Dedifferentiated amniotic fluid mesenchymal stem cell (primary cell): ENCODE measurements around the gene RYR3.
"Not testable (repeated sequence)": the region's sequence is repeated elsewhere in the genome, so short reads cannot be mapped to it uniquely, and the experiment has no call there.

ENCODE experiments used
- DNase-seq: peaks from one replicate; pipeline ENCODE4 v3.0.0-alpha.2; 2016; ENCODE audit errors: extremely low spot score

The RYR3 gene

DNA sequence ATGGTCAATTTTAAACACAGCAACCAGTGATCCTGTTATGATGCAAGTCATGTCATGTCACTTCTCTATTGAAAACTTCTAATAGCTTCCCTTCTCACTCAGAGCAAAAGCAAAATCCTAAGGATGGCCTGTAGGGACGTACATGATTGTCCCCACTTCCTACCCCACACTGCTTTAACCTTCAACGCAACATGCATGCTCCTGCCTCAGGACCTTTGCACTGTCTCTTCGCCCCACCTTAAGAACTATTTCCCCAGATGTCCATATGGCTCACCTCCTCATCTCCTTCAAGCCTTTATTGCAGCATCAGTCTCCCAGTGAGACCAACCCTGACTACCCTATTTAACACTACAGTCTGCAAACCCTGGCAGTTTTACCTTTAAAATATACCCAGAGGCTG, 443.5 kb downstream of the RYR3 start:
- no peak for DNase-seq

DNA sequence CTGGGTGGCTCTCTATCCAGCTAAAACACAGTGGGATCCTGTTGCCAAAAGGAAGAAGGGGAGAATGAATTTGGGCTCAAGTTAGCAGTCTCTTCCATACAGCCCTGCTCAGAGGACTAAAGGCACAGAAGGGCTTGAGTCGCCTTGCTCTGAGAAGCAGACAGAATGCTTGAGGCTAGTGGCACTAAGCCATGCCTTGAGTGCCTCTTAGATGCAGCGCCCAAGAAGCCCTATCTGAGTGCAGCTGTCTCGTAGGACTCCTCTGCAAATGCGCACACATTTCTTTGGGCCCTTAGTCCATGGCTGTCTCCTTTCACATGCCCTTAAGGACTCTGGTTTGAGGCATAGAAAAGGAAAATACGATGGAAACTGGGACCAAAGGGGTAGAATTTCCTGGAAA, 446.2 kb downstream of the RYR3 start:
- no peak for DNase-seq

DNA sequence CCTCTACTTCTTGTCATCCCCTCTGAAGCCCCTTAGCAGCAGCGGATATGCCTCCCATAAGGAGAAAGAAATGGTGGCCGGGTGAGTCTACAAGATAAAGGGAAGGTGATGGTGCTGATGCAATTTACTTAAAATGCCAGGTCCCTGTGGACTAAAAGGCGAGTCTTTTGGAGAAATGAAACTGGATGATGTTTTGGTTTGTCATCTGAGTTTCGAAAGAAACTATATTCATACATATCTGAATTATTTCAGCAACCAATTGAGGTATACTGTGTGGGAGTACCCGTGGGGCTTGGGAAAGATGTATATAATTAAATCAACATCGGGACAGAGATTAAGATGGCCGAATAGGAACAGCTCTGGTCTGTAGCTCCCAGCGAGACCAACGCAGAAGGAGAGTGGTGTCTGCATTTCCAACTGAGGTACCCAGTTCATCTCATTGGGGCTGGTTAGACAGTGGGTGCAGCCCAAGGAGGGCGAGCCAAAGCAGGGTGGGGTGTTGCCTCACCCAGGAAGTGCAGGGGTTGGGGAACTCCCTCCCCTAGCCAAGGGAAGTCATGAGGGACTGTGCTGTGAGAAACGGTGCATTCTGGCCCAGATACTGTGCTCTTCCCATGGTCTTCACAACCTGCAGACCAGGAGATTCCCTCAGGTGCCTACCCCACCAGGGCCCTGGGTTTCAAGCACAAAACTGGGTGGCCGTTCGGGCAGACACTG, 446.9 kb downstream of the RYR3 start:
- no peak for DNase-seq

DNA sequence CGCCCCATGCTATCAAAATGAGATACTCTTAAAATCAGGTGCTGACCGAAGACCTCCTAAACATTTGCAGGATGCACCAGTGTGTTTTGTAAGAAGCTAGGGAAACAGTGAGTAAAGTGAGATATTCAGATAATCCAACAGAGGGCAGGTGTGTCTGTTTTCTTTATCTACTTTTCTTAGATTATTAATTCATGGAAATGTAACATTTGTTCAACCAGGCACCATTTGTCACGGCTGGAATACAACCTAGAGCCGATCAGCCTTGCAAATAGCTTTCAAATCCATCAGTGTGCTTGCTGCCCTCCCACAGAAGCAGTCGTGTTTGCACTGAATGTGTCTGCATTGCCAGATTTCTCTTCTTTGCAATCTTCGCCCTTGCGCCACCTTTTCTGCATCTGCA, 455.6 kb downstream of the RYR3 start:
- DNase-seq: no peak

DNA sequence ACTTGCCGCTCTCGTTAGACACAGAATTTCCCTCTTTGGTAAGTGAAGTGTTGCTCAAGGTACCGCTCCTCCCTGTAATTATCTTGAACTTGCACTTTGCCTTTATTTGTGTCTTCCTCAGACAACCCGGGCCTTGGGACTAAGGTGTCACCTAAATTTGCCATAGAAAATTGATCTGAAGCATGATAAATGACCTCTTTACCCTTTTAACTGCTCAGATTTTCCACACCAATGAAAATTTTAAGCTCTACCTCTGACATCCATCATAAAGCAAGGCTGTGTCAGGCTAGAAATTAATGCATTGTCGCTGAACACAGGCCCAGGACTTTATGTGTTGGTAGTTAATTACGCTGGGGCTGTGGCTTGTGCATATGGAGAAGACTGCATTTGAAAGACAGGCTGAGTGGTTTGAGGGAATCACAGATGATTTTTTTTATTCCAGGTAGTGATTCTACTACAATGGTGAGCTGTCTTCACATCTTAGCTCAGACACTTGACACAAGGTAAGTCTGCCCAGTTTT, 458.0 kb downstream of the RYR3 start:
- DNase-seq: no peak

DNA sequence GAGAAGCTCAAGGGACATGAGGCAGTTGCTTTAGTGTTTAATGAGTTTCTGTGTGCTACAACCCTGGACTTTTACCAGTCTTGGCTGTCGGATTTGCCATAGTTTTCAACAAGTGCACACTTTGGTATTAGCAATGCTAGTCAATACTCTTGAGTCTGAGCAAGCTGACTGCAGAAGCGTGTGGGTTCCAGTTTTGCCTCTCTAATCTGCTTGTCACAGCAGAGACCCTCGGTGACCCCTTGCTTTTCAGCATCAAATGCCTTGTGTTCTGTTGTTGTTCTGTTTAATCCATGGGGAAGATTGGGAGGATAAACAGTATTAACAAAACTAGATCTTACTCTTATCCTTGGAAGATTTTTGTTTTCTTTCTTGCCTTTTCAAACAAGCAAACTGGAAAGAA, 463.2 kb downstream of the RYR3 start:
- no peak for DNase-seq

DNA sequence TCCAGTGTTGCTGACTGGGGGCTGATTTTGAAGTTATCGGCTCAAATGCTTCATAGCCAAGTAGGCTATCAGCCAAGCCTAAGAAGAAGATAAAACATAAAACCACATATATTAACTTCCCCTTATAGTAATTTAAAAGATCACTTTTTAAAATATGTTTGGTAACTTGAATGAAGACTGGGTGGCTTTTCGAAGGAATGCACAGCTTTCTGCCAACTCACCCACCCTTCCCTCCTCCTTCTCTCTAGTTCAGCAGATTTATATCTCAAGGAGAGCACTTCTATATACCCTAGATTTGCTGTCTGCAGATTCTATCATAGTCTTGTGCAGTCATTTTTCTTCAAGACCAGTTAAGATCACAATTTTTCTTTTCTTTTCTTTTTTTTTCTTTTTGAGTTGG, 468.1 kb downstream of the RYR3 start:
- DNase-seq: no peak

DNA sequence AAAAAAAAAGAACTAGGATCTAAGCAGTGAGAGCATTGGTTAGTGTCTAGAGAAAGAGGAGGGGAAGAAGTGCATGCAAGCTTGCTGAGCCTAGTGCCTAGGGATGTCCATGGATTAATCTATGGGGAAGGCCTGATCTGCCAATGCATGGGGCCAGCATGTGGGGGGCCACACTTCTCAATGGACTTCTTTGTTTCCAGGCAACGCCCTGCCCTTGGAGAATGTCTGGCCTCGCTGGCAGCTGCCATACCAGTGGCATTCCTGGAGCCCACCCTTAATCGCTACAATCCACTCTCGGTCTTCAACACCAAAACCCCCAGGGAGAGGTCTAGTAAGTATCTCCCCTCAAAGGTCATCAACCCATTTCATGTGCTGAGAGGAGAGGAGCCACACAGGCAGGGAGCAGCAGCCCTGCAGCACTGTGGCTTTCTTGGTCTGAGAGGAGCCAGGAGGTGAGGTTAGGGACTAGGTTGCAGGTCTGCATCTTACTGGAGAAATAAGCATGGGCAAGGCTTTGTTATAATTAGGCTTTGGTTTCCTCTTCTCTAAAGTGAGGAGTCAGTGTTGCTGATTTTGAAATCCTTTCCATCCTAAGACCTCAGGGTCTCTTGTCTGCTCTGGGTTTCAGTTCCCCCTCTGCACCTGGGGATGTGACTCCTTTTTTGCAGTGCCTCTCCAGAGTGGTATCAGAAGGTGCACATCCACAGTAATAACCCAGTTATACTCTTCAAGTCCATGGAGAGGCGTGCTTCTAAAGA, 469.4 kb downstream of the RYR3 start:
- no peak for DNase-seq

DNA sequence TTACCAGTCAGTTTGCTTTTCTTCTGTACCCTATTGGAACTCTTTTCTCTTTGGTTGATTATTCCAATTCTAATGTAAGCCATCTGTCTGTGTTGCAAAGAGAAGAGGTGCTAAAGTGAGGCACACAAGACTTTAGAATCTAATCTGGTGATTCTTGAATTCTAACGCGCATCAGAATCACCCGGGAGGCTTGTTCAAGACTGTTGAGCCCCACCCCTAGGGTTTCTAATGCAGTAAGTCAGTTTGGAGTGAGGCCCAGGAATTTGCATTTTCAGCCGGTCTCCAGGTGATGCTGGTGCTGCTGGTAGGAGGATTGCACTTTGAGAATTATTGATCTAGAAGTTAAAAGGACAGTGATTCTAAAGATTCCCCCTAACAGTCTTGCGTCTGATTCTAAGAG, 472.2 kb downstream of the RYR3 start:
- DNase-seq: no peak

DNA sequence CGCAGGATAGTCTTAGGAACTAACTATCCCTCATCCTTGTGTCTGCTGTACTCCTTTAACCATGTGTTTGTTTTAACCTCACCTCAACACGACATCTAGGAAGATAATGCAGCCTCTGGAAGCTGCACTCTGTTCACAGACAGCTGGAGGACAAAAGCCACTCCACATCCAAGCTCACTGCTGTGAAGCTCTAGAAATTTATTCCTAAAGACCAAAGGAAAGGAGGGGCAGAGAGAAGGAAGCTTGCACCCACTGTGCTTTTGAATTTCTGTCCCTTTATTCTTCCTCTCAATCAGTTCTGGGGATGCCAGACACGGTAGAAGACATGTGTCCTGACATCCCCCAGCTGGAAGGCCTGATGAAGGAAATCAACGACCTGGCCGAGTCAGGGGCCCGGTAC, 474.6 kb downstream of the RYR3 start:
- no peak for DNase-seq

DNA sequence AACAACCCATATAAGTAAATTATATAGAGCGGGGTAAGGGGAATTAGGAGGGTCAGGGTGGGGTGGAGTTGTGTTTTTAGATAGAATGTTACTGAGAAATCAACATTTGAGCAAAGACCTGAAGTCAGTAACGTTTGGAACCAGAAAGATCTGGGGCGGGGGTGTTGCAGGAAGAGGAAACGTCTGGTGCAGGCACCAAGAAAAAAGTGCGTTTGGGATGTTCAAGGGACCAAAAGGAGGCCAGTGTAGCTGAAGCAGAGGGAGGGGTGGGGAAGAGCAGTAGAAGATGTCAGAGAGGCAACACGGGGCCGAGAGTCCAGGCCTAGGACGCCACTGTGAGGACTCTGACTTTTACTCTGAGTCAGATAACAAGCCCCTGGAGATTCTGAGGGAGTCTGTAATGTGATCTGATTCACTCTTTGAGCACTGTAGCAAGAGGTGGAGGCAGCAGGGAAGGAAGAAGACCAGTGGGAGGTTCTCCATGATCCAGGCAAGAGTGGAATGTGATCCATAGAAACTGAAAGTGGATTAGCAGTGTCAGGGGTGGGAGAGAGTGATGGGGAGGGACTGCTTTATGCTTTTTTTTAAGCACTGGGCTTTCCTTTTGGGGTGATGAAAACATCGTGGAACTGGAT, 478.3 kb downstream of the RYR3 start:
- no peak for DNase-seq

DNA sequence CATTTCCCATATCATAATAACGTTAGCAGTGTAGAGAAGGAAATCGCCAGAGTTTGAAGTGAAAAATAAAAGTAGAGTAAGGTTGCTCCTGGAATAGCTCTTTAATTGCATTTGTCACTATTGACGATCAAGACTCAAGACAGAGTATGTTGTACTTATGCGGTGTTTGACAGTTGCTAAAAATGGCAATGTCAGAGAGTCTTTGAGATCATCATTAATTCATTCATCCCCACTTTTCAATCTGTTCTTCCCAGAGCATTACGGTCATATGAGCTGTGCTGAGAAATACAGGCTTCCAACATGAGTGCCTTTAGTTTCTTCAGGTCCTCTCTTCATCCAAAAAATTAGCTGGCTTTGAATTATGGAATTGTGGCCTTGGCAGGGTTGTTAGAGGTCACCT, 483.7 kb downstream of the RYR3 start:
- no peak for DNase-seq

DNA sequence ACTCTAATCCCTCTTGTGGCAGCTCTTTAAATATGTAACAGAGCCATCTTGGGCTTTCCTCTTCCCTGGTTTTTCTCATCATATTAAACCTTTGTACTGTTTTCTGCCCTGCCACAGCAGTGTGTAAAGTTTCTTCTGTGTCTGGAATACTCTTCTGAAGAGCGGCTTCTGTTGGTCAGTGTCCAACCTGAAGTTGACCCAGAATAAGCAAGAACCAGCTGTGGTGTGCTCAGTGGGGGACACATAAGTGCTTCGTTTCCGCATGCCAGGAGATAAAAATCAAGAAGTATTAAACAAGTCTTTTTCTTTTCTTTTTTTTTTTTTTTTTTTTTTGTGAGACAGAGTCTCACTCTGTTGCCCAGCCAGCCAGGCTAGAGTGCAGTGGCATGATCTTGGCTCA, 484.3 kb downstream of the RYR3 start:
- no peak for DNase-seq

DNA sequence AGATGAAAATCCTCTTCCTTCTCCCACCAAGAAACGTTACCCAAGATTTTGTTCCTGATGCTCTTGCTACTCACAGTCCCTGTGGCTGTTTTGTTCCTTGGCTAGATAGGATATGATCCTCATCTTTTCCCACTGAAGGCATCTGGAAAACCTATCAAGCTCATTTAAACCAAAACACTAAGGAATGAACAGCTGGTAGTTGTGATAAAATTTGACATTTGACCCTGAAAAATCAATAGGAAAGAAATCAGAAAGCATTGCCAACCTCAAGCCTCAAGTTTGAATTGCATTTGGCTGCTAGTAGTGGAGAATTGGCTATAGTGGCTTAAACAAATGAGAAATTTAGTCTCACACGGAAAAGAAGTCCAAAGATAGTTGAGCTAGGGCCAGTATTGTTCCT, 486.9 kb downstream of the RYR3 start:
- no peak for DNase-seq

DNA sequence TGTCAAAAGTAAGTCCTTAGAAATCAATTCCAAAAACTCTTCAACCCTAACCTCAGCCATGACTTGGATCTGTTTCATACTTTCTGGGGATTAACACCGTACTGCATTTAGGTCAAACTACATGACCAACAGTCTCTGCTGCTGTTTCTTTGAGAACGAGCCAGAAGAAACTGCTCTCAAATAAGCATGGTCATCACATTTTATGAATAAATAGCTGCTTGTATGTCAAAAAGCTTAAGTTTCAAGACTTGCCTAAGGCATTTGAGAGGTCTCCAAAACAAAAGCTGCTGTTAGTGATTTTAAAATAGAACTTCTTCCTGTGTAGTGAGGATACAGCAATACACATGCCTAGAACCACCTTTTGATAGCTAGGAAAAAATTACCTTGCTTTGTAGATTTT, 491.2 kb downstream of the RYR3 start:
- peak; percentile 69 for DNase-seq

DNA sequence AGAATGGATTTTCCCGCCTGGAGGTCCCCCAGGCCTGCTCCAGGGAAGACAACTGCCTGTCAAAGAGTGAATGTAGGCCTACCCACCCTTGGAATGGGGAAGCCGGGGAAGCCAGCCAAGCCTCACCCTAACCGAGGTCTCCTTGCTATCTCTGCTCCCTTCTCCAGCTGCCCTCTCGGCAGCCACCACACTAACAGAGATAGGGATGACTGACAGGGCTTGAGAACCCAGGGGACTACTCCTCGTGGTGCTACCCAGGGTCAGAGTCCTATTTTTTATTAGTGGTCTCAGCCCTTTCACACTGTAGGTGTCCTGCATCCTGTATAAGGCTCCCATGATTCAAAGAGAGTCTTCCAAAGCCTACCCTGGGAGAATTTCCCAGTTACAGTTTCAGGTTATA, 496.9 kb downstream of the RYR3 start:
- no peak for DNase-seq

DNA sequence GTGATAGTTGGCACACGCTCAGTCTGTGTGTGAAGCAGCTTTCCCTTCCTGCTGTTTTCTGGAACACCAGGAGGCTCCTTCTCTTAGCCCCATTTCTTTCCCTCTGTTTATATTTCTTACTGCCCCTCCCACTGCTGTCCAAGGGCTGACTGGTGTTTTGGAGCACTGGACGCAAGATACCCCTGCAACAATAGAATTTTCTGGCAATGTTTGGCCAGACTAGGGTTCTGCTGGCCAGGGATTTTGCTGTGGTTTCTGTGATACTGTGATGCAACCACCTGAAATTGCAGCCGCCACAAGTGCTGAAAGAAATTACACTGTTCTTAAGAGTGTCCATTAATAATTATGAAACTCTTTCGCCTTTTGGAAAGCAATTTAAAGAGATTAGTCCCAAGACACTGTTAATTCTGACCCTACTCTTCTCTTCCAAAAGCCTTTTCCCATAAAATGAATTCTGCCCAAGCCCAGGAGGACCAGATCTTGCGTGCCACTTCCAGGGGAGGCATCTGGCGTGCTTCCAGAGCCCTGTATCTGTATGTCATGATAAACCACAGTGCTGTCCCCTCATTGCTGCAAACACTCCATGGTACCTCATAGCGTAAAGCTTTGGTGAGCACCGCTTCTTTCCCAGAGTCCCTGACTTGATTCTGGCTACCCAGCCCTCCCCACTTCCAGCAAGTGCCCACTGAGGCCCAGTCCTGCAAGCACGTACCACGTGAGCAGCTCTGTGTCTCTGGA, 498.1 kb downstream of the RYR3 start:
- DNase-seq: peak; percentile 34

DNA sequence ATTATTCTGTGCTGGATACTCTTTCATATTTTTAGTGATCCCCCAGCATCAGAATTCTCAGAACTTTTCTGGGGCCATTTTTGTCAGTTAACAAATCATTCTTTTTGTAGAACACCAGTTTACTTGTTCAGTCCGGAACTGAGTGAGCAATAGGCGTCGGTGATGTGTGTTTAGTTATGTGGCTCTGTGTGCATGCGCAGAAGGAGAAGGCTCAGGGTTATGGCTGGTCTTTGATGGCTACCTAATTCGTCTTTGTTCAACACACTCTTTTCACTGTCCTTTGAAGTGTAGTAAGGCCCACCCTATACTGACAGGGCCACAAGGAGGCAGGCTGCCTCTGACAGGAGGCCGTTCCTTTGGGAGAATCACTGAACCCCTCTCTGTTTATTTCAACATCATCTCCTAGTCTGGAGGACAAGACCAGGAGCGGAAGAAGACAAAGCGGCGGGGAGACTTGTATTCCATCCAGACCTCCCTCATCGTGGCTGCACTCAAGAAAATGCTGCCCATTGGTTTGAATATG, 499.4 kb downstream of the RYR3 start:
- no peak for DNase-seq

DNA sequence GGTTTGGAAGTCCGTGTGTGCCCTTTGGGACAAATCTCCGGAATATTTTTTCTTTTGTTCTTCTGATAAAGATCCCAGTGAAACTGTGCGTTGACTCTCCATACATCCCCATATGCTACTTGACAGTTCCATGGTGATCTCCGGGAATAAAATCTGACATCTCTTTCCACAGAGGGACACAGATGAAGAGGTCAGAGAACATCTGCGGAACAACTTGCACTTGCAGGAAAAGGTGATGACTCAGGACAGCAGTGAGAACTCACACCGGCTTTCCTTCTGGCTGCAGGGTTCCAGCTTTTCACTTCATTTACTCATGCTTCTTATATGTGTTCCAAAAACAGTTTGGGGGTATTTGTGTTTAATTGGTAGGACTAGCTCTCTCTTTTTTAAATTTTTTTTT, 500.0 kb downstream of the RYR3 start:
- no peak for DNase-seq

DNA sequence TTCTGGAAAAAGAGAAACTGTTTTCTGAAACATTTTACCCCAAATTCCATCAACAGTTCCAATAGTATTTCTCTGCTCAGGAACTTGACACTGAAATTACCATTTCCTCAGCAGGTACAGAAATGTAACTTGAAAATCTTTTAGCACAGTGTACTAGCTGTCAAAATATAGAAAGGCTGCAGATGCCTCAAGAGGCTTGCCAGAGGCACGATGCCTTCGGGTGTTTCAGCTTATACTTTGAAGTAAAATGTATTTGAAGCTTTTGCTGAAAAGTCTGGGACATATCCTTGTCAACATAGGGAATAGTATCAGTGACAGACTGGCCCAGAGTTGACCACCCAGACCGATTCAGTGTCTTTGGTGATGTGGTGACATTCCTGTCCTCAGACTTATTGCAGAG, 503.1 kb downstream of the RYR3 start:
- DNase-seq: no peak

DNA sequence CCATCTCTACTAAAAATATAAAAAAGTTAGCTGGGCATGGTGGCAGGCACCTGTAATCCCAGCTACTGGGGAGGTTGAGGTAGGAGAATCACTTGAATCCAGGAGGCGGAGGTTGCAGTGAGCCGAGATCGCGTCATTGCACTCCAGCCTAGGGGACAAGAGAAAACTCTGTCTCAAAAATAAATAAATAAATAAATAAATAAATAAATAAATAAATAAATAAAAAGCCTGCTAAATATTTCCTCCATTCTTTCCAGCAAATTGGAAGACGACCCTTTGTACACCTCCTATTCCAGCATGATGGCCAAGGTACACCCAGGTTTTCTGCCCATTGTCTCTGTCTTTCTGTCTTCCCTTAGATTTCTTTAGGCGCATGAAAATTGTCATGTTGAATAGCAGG, 508.7 kb downstream of the RYR3 start:
- not testable (repeated sequence) for DNase-seq

DNA sequence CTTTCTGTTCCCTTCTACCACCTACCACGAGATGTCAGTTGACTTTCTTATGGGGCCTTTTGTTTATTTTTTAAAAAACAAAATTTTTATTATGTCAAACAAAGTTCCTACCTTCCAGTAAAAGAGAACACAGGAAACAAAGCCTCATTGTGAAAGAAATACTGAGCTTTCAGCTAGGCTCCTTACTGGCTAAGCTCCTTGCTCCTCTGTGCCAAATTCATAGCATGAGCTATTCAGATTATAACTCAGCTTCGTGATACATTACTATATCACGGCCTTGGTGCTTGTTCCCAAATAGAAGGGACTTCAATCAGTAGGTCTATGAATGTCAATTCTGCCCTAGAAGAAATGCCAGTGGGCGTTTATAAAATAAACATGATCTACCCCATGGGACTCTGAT, 511.7 kb downstream of the RYR3 start:
- no peak for DNase-seq
